Measurements from ENCODE around the gene PTPRQ. TPM values are rescaled to one million over a fixed set of nuclear protein-coding genes. Genes with fewer than 3 reads are reported as not detected.
A peak's percentile ranks its signal among the peaks of the same experiment; 100 is the strongest.

The PTPRQ gene
- polyA plus RNA-seq, 1 of the 3 experiments (the other 2 are of a cell fraction): 0.46 TPM

- no peaks in the 10 kb centered on the region for H4K20me1 ChIP-seq (ENCODE audit: insufficient read depth)
- CTCF ChIA-PET: interaction anchor here (0.6 to 2.2 kb wide), 9 partner anchors 10 to 92 kb away, joined by 3 to 12 read pairs (median 3); no protein-coding TSS in a partner anchor
- H3K4me2 ChIP-seq: no peak overlapping the region
- no peaks in the 10 kb centered on the region for H3K36me3 ChIP-seq (replicated peaks in 1 of 2; ENCODE audit: control insufficient read depth in 1 of 2, insufficient read depth in 2 of 2, low read length in 1 of 2)
- DNase-seq: no peak
- POLR2A ChIA-PET: no interaction called here
- H3K27me3 ChIP-seq (ENCODE audit: insufficient read depth): peaks cover 83% of the 10 kb centered on the region
- no peaks in the 10 kb centered on the region for H3F3A ChIP-seq (replicated peaks; ENCODE audit: insufficient read depth)
- no peak overlapping the region for H3K9ac ChIP-seq
- 0% methylated on average over 1 of the region's 1 CpG for WGBS (ENCODE audit: low lambda C conversion rate)
- no peak overlapping the region; a peak in 1 of 4 replicates for H3K4me3 ChIP-seq (ENCODE audit: low read depth in 2 of 2, low read length in 1 of 2)
- H3K9me2 ChIP-seq: no peaks in the 10 kb centered on the region
- TF ChIP-seq FOXM1 (IDR thresholded peaks at IDR 0.05; ENCODE audit: low read depth) (no peak), NRF1 (IDR thresholded peaks at IDR 0.05; ENCODE audit: low read depth, low read length) (no peak), FOSL2 (IDR thresholded peaks at IDR 0.05; ENCODE audit: borderline replicate concordance, low read depth) (no peak), RCOR1 (IDR thresholded peaks at IDR 0.05; ENCODE audit: low read length) (no peak), USF1 (IDR thresholded peaks at IDR 0.05; ENCODE audit: borderline replicate concordance, low read depth) (no peak), YY1 (IDR thresholded peaks at IDR 0.05; ENCODE audit: low read depth) (no peak), MAX (IDR thresholded peaks at IDR 0.05; ENCODE audit: low read depth) (no peak), TCF12 (IDR thresholded peaks at IDR 0.05) (no peak), ELF1 (IDR thresholded peaks at IDR 0.05) (no peak)
- peak overlapping the region; percentile 54; the same call in 1 of the 2 replicates for H2AFZ ChIP-seq (ENCODE audit: low read depth)
- H3K79me2 ChIP-seq (ENCODE audit: insufficient read depth): no peaks in the 10 kb centered on the region
- H3K9me3 ChIP-seq: no peaks in the 10 kb centered on the region
- H3K4me1 ChIP-seq (ENCODE audit: control insufficient read depth in 1 of 2, insufficient read depth in 2 of 2, low read depth in 1 of 2, low read length in 1 of 2): no peaks in the 10 kb centered on the region
- H3K27ac ChIP-seq (ENCODE audit: low read depth in 2 of 2, low read length in 1 of 2): no peak overlapping the region
Observed at GRCh38 chr12:80710727-80711449, 266.9 kb downstream of the PTPRQ start.

- ChIA-PET POLR2A (no interaction called here), CTCF (interaction anchor here (2.2 kb wide), 1 partner anchor 11 kb away, joined by 12 read pairs; no protein-coding TSS in a partner anchor)
- WGBS (ENCODE audit: low lambda C conversion rate): 0% methylated on average over 1 of the region's 1 CpG
- Histone ChIP-seq H3F3A (replicated peaks; ENCODE audit: insufficient read depth) (no peaks in the 10 kb centered on the region), H3K9me3 (no peaks in the 10 kb centered on the region), H2AFZ (ENCODE audit: low read depth) (no peak overlapping the region), H3K9ac (no peak overlapping the region), H3K27ac (ENCODE audit: low read depth in 2 of 2, low read length in 1 of 2) (no peak overlapping the region), H3K9me2 (no peaks in the 10 kb centered on the region), H3K4me1 (ENCODE audit: control insufficient read depth in 1 of 2, insufficient read depth in 2 of 2, low read depth in 1 of 2, low read length in 1 of 2) (no peaks in the 10 kb centered on the region), H3K27me3 (ENCODE audit: insufficient read depth) (peaks cover 88% of the 10 kb centered on the region), H3K4me3 (ENCODE audit: low read depth in 2 of 2, low read length in 1 of 2) (no peak overlapping the region), H3K4me2 (no peak overlapping the region), H3K79me2 (ENCODE audit: insufficient read depth) (no peaks in the 10 kb centered on the region), H4K20me1 (ENCODE audit: insufficient read depth) (no peaks in the 10 kb centered on the region), H3K36me3 (replicated peaks in 1 of 2; ENCODE audit: control insufficient read depth in 1 of 2, insufficient read depth in 2 of 2, low read length in 1 of 2) (no peaks in the 10 kb centered on the region)
- no peak for DNase-seq
- TF ChIP-seq EP300 (IDR thresholded peaks at IDR 0.05; ENCODE audit: borderline replicate concordance in 1 of 2, low read depth in 1 of 2, low read length in 1 of 2): no peak
- no peak for TF ChIP-seq RXRA (IDR thresholded peaks at IDR 0.05; ENCODE audit: borderline replicate concordance, low read depth)
- TF ChIP-seq NFIC (IDR thresholded peaks at IDR 0.05; ENCODE audit: borderline replicate concordance): no peak
- no peak for TF ChIP-seq SIN3A (IDR thresholded peaks at IDR 0.05; ENCODE audit: borderline replicate concordance, low read depth, low read length)
- no peak for TF ChIP-seq GABPA (IDR thresholded peaks at IDR 0.05; ENCODE audit: low read depth)
- TF ChIP-seq MXI1 (IDR thresholded peaks at IDR 0.05; ENCODE audit: low read depth, low read length): no peak
- TF ChIP-seq FOSL2 (IDR thresholded peaks at IDR 0.05; ENCODE audit: borderline replicate concordance, low read depth): no peak
- no peak for TF ChIP-seq ELF1 (IDR thresholded peaks at IDR 0.05)
- TF ChIP-seq MEF2A (IDR thresholded peaks at IDR 0.05; ENCODE audit: borderline replicate concordance, low read depth): no peak
- TF ChIP-seq CHD2 (IDR thresholded peaks at IDR 0.05; ENCODE audit: low read length, partially characterized antibody): no peak
- no peak for TF ChIP-seq POLR2AphosphoS5 (IDR thresholded peaks at IDR 0.05; ENCODE audit: low read depth, low read length)
- no peak for TF ChIP-seq SMC3 (IDR thresholded peaks at IDR 0.05; ENCODE audit: low read depth, low read length)
- TF ChIP-seq PBX3 (IDR thresholded peaks at IDR 0.05): no peak
- TF ChIP-seq TAF1 (IDR thresholded peaks at IDR 0.05; ENCODE audit: borderline replicate concordance, low read depth, low read length): no peak
- TF ChIP-seq CTCF (IDR thresholded peaks at IDR 0.05): no peak
- TF ChIP-seq USF1 (IDR thresholded peaks at IDR 0.05; ENCODE audit: borderline replicate concordance, low read depth): no peak
- TF ChIP-seq FOXJ3 (CRISPR knock-in tag; IDR thresholded peaks at IDR 0.05): no peak
- TF ChIP-seq EZH2phosphoT487 (IDR thresholded peaks at IDR 0.05; ENCODE audit: borderline replicate concordance, low read depth): no peak
Observed at GRCh38 chr12:80711866-80712265, 267.8 kb downstream of the PTPRQ start.

Measured in SK-N-SH (cell line).